ENCODE results near the gene TNFRSF13B. TPM values are rescaled to one million over a fixed set of nuclear protein-coding genes. Genes with fewer than 3 reads are reported as not detected.

Gene TNFRSF13B
- total RNA-seq, 1 donor from 2014 or later, result not detected

GRCh38 chr17:16934133-16934795 is 37.7 kb downstream of the TNFRSF13B start:
- H3K27me3 ChIP-seq (ENCODE audit: control insufficient read depth, insufficient read depth, low read length), result peaks cover 11% of the 10 kb centered on the region
- no peak for TF ChIP-seq CTCF (IDR thresholded peaks at IDR 0.05; ENCODE audit: insufficient read depth, low read length, poor library complexity, severe bottlenecking)
- H3K4me3 ChIP-seq (ENCODE audit: low read depth, low read length), result no peak overlapping the region
- DNase-seq (ENCODE audit: low read depth), result no peak
- H3K36me3 ChIP-seq (ENCODE audit: control insufficient read depth, insufficient read depth, low read length), result no peaks in the 10 kb centered on the region

DNA sequence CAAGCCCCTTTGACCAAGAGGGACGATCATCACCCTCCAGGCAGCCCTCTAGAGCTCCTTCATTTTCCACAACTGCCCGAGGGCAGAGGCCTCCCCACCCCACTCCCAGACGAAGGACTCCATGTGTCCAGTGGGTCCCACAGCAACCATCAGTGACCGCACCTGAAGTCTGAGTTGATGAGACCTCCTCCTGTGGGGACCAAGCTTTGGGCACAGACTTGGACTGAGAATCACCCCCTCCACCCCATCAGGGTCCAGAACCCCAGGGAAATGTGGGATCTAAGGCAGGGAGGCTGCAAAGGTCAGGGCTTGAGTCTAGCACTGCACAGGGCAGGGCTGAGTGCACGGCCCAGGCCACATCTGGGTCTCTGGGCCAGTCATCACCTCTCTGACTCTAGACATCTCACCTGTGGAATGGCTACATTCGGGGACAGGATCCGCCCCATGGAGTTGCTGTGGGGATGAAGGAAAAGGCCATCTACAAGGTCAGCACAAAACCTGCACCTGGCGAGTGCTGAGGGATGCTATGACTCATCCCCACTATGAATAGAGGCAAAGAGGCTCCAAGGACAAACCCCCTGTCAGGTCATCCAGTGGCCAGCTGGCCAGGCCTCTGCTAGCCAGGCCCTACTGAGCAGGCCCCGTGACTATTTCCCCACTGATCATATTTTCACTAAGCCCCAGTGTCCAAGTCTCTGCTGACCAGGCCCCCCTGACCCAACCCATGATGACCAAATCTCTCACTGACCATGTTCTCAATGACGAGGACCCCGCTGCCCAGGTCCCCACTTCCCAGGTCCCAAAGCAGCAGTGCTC is 38.4 kb downstream of the TNFRSF13B start:
- H3K27me3 ChIP-seq (ENCODE audit: control insufficient read depth, insufficient read depth, low read length), result peaks cover 5% of the 10 kb centered on the region
- H3K4me3 ChIP-seq (ENCODE audit: low read depth, low read length), result no peak overlapping the region
- DNase-seq (ENCODE audit: low read depth), result no peak
- H3K36me3 ChIP-seq (ENCODE audit: control insufficient read depth, insufficient read depth, low read length), result no peaks in the 10 kb centered on the region
- TF ChIP-seq CTCF (IDR thresholded peaks at IDR 0.05; ENCODE audit: insufficient read depth, low read length, poor library complexity, severe bottlenecking), result no peak

- H3K36me3 ChIP-seq (ENCODE audit: control insufficient read depth, insufficient read depth, low read length), result no peaks in the 10 kb centered on the region
- peaks cover 2% of the 10 kb centered on the region for H3K27me3 ChIP-seq (ENCODE audit: control insufficient read depth, insufficient read depth, low read length)
- no peak for DNase-seq (ENCODE audit: low read depth)
- no peak for TF ChIP-seq CTCF (IDR thresholded peaks at IDR 0.05; ENCODE audit: insufficient read depth, low read length, poor library complexity, severe bottlenecking)
- no peak overlapping the region for H3K4me3 ChIP-seq (ENCODE audit: low read depth, low read length)
Measured at GRCh38 chr17:16932611-16933010, 39.3 kb downstream of the TNFRSF13B start.

DNA sequence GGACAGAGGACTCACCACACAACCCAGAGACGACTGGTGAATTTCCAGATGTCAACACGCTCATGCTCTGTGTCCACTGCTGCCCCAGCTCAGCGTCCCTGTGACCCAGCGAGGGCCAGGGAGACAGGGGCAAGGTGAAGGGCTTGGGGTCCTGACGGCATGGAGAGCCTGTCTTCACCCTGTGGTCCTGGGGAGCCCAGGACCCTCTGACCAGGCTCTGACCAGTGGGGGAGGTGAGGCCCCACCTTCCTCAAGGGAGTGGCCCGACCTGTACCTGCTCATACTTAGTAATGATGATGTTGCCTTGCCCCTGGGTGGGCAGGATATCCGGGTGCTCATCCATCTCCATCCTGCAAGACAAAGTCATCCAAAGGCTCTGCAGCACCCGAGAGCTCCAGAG is 39.8 kb downstream of the TNFRSF13B start:
- no peak for DNase-seq (ENCODE audit: low read depth)
- Histone ChIP-seq H3K36me3 (ENCODE audit: control insufficient read depth, insufficient read depth, low read length) (no peaks in the 10 kb centered on the region), H3K27me3 (ENCODE audit: control insufficient read depth, insufficient read depth, low read length) (peaks cover 2% of the 10 kb centered on the region), H3K4me3 (ENCODE audit: low read depth, low read length) (no peak overlapping the region)
- no peak for TF ChIP-seq CTCF (IDR thresholded peaks at IDR 0.05; ENCODE audit: insufficient read depth, low read length, poor library complexity, severe bottlenecking)

GRCh38 chr17:16931318-16932060 is 40.4 kb downstream of the TNFRSF13B start:
- TF ChIP-seq CTCF (IDR thresholded peaks at IDR 0.05; ENCODE audit: insufficient read depth, low read length, poor library complexity, severe bottlenecking), result no peak
- peaks cover 2% of the 10 kb centered on the region for H3K27me3 ChIP-seq (ENCODE audit: control insufficient read depth, insufficient read depth, low read length)
- H3K4me3 ChIP-seq (ENCODE audit: low read depth, low read length), result no peak overlapping the region

More at GRCh38 chr17:16931318-16932060, 40.4 kb downstream of the TNFRSF13B start:
- DNase-seq (ENCODE audit: low read depth), result no peak
- no peaks in the 10 kb centered on the region for H3K36me3 ChIP-seq (ENCODE audit: control insufficient read depth, insufficient read depth, low read length)
